Keratinocyte (primary cell): Measurements from ENCODE around the gene RPRD1B. TPM values are rescaled to one million over a fixed set of nuclear protein-coding genes. Genes with fewer than 3 reads are reported as not detected.

Experiments
- DNase-seq: peaks from one replicate; pipeline ENCODE4 v3.0.0-alpha.2; 2011; ENCODE audit warnings: low read depth, missing footprints, low spot score
- FAIRE-seq: peaks from 2 replicates; lab custom pipeline; 2011; peaks lifted over from hg19 to GRCh38; lab: Jason Lieb, UNC
- H2AFZ ChIP-seq: 2 replicates; pipeline ENCODE4 v1.6.0; 2012; ENCODE audit warnings: low read length, control low read depth, inconsistent platforms; ENCODE audit not compliant: control insufficient read depth
- H3K27ac ChIP-seq: 2 replicates; pipeline ENCODE4 v1.5.1; 2011; ENCODE audit warnings: low read length; ENCODE audit not compliant: control insufficient read depth, insufficient read depth
- H3K27me3 ChIP-seq: 3 replicates; pipeline ENCODE4 v1.6.0; 2011; ENCODE audit warnings: low read length; ENCODE audit not compliant: control insufficient read depth, insufficient read depth; ENCODE audit errors: extremely low read depth
- H3K36me3 ChIP-seq, 2 experiments: 2 replicates in 1 of 2; 3 replicates in 1 of 2; pipeline ENCODE4 v1.5.1; 2011; ENCODE audit warnings: low read length in 2 of 2, mild to moderate bottlenecking in 1 of 2; ENCODE audit not compliant: control insufficient read depth in 2 of 2, insufficient read depth in 2 of 2; ENCODE audit errors: extremely low read depth in 1 of 2
- H3K4me1 ChIP-seq: 3 replicates; pipeline ENCODE4 v1.5.1; 2011; ENCODE audit warnings: low read length; ENCODE audit not compliant: control insufficient read depth, insufficient read depth; ENCODE audit errors: extremely low read depth
- H3K4me2 ChIP-seq: 3 replicates; pipeline ENCODE4 v1.6.0; 2011; ENCODE audit warnings: low read depth, low read length; ENCODE audit not compliant: control insufficient read depth, insufficient read depth; ENCODE audit errors: extremely low read depth
- H3K4me3 ChIP-seq, 3 experiments: fragments of 200-600 bp in 1 of 3; sonication (generic) in 1 of 3; 2 replicates in 2 of 3; 3 replicates in 1 of 3; pipeline ENCODE4 v1.5.1; 2011 to 2016; ENCODE audit warnings: low read length in 3 of 3, mild to moderate bottlenecking in 3 of 3, control low read depth in 2 of 3, inconsistent platforms in 1 of 3, low read depth in 1 of 3, mixed read lengths in 1 of 3, mixed run types in 1 of 3, moderate library complexity in 1 of 3; ENCODE audit not compliant: control insufficient read depth in 2 of 3, insufficient read depth in 2 of 3; ENCODE audit errors: extremely low read depth in 1 of 3
- H3K79me2 ChIP-seq: 2 replicates; pipeline ENCODE4 v1.6.0; 2012; ENCODE audit warnings: low read length; ENCODE audit not compliant: control insufficient read depth, insufficient read depth
- H3K9ac ChIP-seq: 3 replicates; pipeline ENCODE4 v1.6.0; 2011; ENCODE audit warnings: low read length; ENCODE audit not compliant: control insufficient read depth, insufficient read depth; ENCODE audit errors: extremely low read depth
- H3K9me1 ChIP-seq: 3 replicates; pipeline ENCODE4 v1.6.0; 2011; ENCODE audit warnings: low read length; ENCODE audit not compliant: control insufficient read depth, insufficient read depth; ENCODE audit errors: extremely low read depth
- H3K9me3 ChIP-seq: 2 replicates; pipeline ENCODE4 v1.5.1; 2012; ENCODE audit warnings: low read depth, low read length; ENCODE audit not compliant: control insufficient read depth
- H4K20me1 ChIP-seq: 3 replicates; pipeline ENCODE4 v1.6.0; 2011; ENCODE audit warnings: low read length; ENCODE audit not compliant: control insufficient read depth, insufficient read depth; ENCODE audit errors: extremely low read depth
- EZH2 ChIP-seq: IDR thresholded peaks from one replicate; pipeline ENCODE4 v1.6.1; 2012; ENCODE audit warnings: inconsistent platforms, mild to moderate bottlenecking, low read length, moderate library complexity
- dilution Hi-C: fragments of 300-500 bp; cut with MboI; formaldehyde crosslinking; loops from one replicate; pipeline ENCODE4 v1.7.0; 2020; ENCODE audit warnings: low sequenced_read_pairs; ENCODE audit not compliant: extremely low pct_ligation_motif_present
- polyA plus RNA-seq, 5 experiments: library from polyadenylated mRNA; depleted of rRNA in 3 of 5; stranded (reverse) in 3 of 5; stranded (forward) in 1 of 5; unstranded in 1 of 5; fragments of >200 nt; gene quantifications; 1 replicate in 1 of 5; 2 replicates in 3 of 5; 3 replicates in 1 of 5; pipeline versions ENCODE4 v1.2.1 to v1.2.3, GENCODE V29; 2011 to 2012; ENCODE audit warnings: missing spikeins in 2 of 5, low read depth in 1 of 5, low replicate concordance in 1 of 5
- TF ChIP-seq, protein P1 (sequence below), 3 experiments: IDR thresholded peaks in 1 of 3; conservative IDR thresholded peaks in 1 of 3; optimal IDR thresholded peaks in 1 of 3; 2 replicates in 2 of 3; 3 replicates in 1 of 3; pipeline versions ENCODE3 to v1.5.1; 2011; ENCODE audit warnings: low read length in 3 of 3, mild to moderate bottlenecking in 3 of 3, moderate library complexity in 2 of 3, control low read depth in 1 of 3, inconsistent platforms in 1 of 3; ENCODE audit not compliant: insufficient read depth in 2 of 3; ENCODE audit errors: extremely low read depth in 1 of 3

RPRD1B gene
- polyA plus RNA-seq, 1 donor (not counting 4 experiments of a cell fraction or from before 2014, with no cell fraction given) = 19.9 TPM

DNA sequence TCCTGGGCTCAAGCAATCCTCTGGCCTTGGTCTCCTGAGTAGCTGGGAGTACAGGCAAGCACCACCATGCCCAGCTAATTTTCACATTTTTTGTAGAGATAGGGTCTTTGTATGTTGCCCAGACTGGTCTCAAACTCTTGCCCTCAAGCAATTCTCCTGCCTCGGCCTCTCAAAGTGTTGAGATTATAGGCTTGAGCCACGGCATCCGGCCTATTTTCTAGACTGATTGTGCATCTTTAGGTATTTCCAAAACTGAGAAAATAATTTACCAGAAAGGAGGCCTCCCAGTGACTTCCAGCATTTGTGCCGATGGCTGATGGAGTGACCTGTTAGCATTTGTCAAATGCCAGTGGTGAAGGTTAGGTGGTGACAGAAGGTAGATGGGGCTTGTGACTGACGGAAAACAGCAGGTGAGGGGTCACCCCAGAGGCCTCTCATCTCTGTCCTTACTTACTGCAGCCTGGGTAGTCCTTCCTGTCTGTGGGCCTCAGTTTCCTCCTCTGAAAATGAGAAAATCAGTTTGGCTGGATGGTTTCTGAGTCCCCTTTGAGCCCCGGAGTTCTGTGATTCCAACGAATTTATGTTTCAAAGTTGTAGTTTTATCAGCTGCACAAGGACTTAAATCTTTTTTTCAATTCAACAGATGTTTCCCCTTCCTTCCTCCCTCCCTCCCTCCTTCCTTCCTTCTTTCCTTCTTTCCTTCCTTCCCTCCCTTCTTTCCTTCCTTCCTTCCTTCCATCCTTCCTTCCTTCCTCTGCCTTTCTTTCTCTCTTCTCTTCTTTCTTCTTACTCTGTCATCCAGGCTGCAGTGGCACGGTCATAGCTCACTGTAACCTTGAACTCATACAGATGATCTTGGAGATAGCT, 78.1 kb downstream of the RPRD1B start:
- FAIRE-seq (no peak), DNase-seq (no peak)
- no peak for TF ChIP-seq EZH2
- TF ChIP-seq, protein P1, sequence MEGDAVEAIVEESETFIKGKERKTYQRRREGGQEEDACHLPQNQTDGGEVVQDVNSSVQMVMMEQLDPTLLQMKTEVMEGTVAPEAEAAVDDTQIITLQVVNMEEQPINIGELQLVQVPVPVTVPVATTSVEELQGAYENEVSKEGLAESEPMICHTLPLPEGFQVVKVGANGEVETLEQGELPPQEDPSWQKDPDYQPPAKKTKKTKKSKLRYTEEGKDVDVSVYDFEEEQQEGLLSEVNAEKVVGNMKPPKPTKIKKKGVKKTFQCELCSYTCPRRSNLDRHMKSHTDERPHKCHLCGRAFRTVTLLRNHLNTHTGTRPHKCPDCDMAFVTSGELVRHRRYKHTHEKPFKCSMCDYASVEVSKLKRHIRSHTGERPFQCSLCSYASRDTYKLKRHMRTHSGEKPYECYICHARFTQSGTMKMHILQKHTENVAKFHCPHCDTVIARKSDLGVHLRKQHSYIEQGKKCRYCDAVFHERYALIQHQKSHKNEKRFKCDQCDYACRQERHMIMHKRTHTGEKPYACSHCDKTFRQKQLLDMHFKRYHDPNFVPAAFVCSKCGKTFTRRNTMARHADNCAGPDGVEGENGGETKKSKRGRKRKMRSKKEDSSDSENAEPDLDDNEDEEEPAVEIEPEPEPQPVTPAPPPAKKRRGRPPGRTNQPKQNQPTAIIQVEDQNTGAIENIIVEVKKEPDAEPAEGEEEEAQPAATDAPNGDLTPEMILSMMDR (optimal IDR thresholded peaks at IDR 0.05 in 1 of 3, IDR thresholded peaks at IDR 0.05 in 1 of 3, conservative IDR thresholded peaks at IDR 0.05 in 1 of 3; ENCODE audit: extremely low read depth in 1 of 3, insufficient read depth in 2 of 3, low read length in 3 of 3) = no peak
- H3K4me1 ChIP-seq = peaks cover 15% of the 10 kb centered on the region
- no peaks in the 10 kb centered on the region for H3K36me3 ChIP-seq
- H3K9me1 ChIP-seq = no peaks in the 10 kb centered on the region
- H3K27ac ChIP-seq = no peak overlapping the region
- H3K9me3 ChIP-seq = no peaks in the 10 kb centered on the region
- H4K20me1 ChIP-seq = no peaks in the 10 kb centered on the region
- no peaks in the 10 kb centered on the region for H3K79me2 ChIP-seq
- no peak overlapping the region for H2AFZ ChIP-seq
- no peak overlapping the region for H3K4me2 ChIP-seq
- H3K9ac ChIP-seq = no peak overlapping the region
- dilution Hi-C loops = no loop called here
- H3K4me3 ChIP-seq = no peak overlapping the region
- H3K27me3 ChIP-seq = no peaks in the 10 kb centered on the region

DNA sequence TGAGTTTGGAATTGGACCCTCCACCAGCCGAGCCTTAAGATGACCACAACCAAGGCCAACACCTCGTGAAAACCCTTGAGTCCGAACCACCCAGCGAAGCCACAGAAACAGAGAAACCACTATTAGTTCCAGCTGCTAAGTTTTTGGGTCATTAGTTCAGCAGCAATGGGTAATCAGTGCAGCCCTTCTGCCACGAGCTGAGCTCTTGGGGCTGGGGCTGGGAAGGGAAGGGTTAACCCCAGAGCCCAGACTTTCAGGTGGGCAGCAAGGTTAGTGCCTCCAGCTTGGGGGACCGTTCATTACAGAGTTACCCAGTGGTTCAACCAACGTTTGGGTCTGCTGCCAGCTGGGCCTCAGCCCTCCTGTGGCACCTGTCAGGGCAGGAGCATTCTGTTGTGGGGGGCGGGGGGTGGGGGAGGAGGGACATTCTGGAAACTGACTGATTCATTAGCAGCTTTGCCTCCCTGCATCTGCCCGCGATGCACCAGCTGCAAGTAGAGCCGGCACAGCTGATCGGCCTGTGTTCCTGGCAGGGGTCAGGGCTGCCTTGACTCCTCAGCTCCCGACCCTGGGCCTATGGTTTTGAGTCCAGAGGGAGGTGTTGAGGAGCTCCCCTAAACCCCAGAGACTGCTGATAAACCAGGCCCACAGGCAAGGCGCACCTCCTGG, 78.8 kb downstream of the RPRD1B start:
- TF ChIP-seq, protein P1 (optimal IDR thresholded peaks at IDR 0.05 in 1 of 3, IDR thresholded peaks at IDR 0.05 in 1 of 3, conservative IDR thresholded peaks at IDR 0.05 in 1 of 3; ENCODE audit: extremely low read depth in 1 of 3, insufficient read depth in 2 of 3, low read length in 3 of 3) = no peak
- no peak for TF ChIP-seq EZH2

More for the DNA sequence above, 78.8 kb downstream of the RPRD1B start:
- H3K27me3 ChIP-seq = no peaks in the 10 kb centered on the region
- H3K4me2 ChIP-seq = no peak overlapping the region
- no peaks in the 10 kb centered on the region for H3K9me3 ChIP-seq
- no peak overlapping the region for H3K9ac ChIP-seq
- no peaks in the 10 kb centered on the region for H4K20me1 ChIP-seq
- H3K4me1 ChIP-seq = peaks cover 22% of the 10 kb centered on the region
- no peaks in the 10 kb centered on the region for H3K79me2 ChIP-seq
- no peaks in the 10 kb centered on the region for H3K9me1 ChIP-seq
- DNase-seq = no peak
- dilution Hi-C loops = no loop called here
- no peak overlapping the region for H3K4me3 ChIP-seq
- H3K36me3 ChIP-seq = no peaks in the 10 kb centered on the region
- no peak overlapping the region for H2AFZ ChIP-seq
- no peak for FAIRE-seq
- no peak overlapping the region for H3K27ac ChIP-seq
